Esophagus muscularis mucosa (tissue), 4 donors: Measurements from ENCODE around the gene GRHL3. TPM values are rescaled to one million over a fixed set of nuclear protein-coding genes. Genes with fewer than 3 reads are reported as not detected.

Experiments
- DNase-seq: peaks from one replicate; pipeline ENCODE4 v3.0.0-alpha.2; 2017; ENCODE audit errors: extremely low spot score
- H3K27ac ChIP-seq, 4 donors: fragments of 200-600 bp; sonication (generic); replicated peaks in 1 of 4; 1 replicate in 3 of 4; 2 replicates in 1 of 4; pipeline ENCODE4 v1.5.1; 2016 to 2019; ENCODE audit warnings: mild to moderate bottlenecking in 1 of 4
- H3K27me3 ChIP-seq, 4 donors: fragments of 200-600 bp; sonication (generic); one replicate each; pipeline versions ENCODE4 v1.5.1 to v1.6.0; 2016 to 2019
- H3K36me3 ChIP-seq, 4 donors: fragments of 200-600 bp; sonication (generic); one replicate each; pipeline ENCODE4 v1.5.1; 2016 to 2019
- H3K4me1 ChIP-seq, 4 donors: fragments of 200-600 bp; sonication (generic); one replicate each; pipeline ENCODE4 v1.5.1; 2016 to 2019
- H3K4me3 ChIP-seq, 4 donors: fragments of 200-600 bp; sonication (generic); 1 replicate in 2 of 4; 2 replicates in 2 of 4; pipeline ENCODE4 v1.5.1; 2016 to 2019; ENCODE audit warnings: mild to moderate bottlenecking in 4 of 4, moderate library complexity in 1 of 4
- H3K9me3 ChIP-seq, 4 donors: fragments of 200-600 bp; sonication (generic); 1 replicate in 3 of 4; 2 replicates in 1 of 4; pipeline ENCODE4 v1.5.1; 2016 to 2019
- CTCF ChIP-seq, 3 experiments: fragments of 200-600 bp in 2 of 3; fragments of 450-650 bp in 1 of 3; sonication (generic) in 2 of 3; IDR thresholded peaks; one replicate each; pipeline ENCODE4 v1.5.1; 2017 to 2019; ENCODE audit warnings: antibody characterized with exemption in 3 of 3, mild to moderate bottlenecking in 2 of 3, moderate library complexity in 1 of 3
- EP300 ChIP-seq: sonication (generic); formaldehyde crosslinking; IDR thresholded peaks from one replicate; pipeline ENCODE4 v1.6.1; 2017; ENCODE audit warnings: antibody characterized with exemption
- POLR2A ChIP-seq: fragments of 450-650 bp; IDR thresholded peaks from one replicate; pipeline ENCODE4 v1.6.1; 2017; ENCODE audit warnings: antibody characterized with exemption, moderate library complexity, mild to moderate bottlenecking, low read depth
- POLR2AphosphoS5 ChIP-seq, 2 donors: sonication (generic); formaldehyde crosslinking; IDR thresholded peaks; one replicate each; pipeline ENCODE4 v1.6.1; 2017; ENCODE audit warnings: antibody characterized with exemption in 2 of 2
- WGBS: methylation state at CpG from one replicate; pipeline ENCODE4 v1.1.5; 2018; 5-methylcytosine and 5-hydroxymethylcytosine counted together
- intact Hi-C: fragments of 100-400 bp; cut with DNase I; formaldehyde crosslinking; loops from one replicate; pipeline ENCODE4 v1.15.1; 2023
- total RNA-seq, 4 donors: library from RNA; depleted of rRNA; stranded (reverse); fragments of >200 nt; gene quantifications; one replicate each; pipeline versions ENCODE4 v1.1.0 to v1.2.1, GENCODE V29; 2016

The GRHL3 gene
- total RNA-seq, 4 donors from 2014 or later, result not detected

- no peak for DNase-seq
- Histone ChIP-seq H3K9me3 (no peaks in the 10 kb centered on the region), H3K4me1 (peaks cover 0 to 36% (median 30%) of the 10 kb centered on the region in 4 donors), H3K27me3 (peaks cover 0 to 3% (median 0%) of the 10 kb centered on the region in 4 donors), H3K27ac (peak overlapping the region; percentile 52 to 76 (median 69)), H3K4me3 (no peak overlapping the region), H3K36me3 (no peaks in the 10 kb centered on the region)
- intact Hi-C loops, result no loop called here
- TF ChIP-seq CTCF (IDR thresholded peaks at IDR 0.05) (no peak), POLR2AphosphoS5 (IDR thresholded peaks at IDR 0.05) (no peak), EP300 (no peak), POLR2A (no peak)
- WGBS, result 90% methylated on average over 16 of the region's 16 CpGs
Observed at GRCh38 chr1:24293392-24294227, 25.5 kb upstream of the GRHL3 start.

GRCh38 chr1:24294228-24294672, 24.9 kb upstream of the GRHL3 start:
- TF ChIP-seq POLR2AphosphoS5 (IDR thresholded peaks at IDR 0.05) (peak in 1 of 2 donors; percentile 15), CTCF (IDR thresholded peaks at IDR 0.05) (no peak), EP300 (no peak)
- no peaks in the 10 kb centered on the region for H3K9me3 ChIP-seq
- 64% methylated on average over 9 of the region's 9 CpGs for WGBS
- peaks cover 0 to 33% (median 30%) of the 10 kb centered on the region in 4 donors for H3K4me1 ChIP-seq
- H3K4me3 ChIP-seq, result peak overlapping the region in 1 of 4 donors; percentile 25
- peaks cover 0 to 3% (median 0%) of the 10 kb centered on the region in 4 donors for H3K27me3 ChIP-seq
- DNase-seq, result no peak
- peak overlapping the region; percentile 52 to 76 (median 69) for H3K27ac ChIP-seq
- H3K36me3 ChIP-seq, result no peaks in the 10 kb centered on the region
- intact Hi-C loops, result no loop called here

GRCh38 chr1:24294716-24295371, 24.3 kb upstream of the GRHL3 start:
- WGBS, result 39% methylated on average over 8 of the region's 9 CpGs
- peaks cover 0 to 28% (median 24%) of the 10 kb centered on the region in 4 donors for H3K4me1 ChIP-seq
- DNase-seq, result no peak
- H3K9me3 ChIP-seq, result no peaks in the 10 kb centered on the region
- no peaks in the 10 kb centered on the region for H3K36me3 ChIP-seq
- peak; percentile 45 to 49 for TF ChIP-seq POLR2AphosphoS5 (IDR thresholded peaks at IDR 0.05)
- TF ChIP-seq CTCF (IDR thresholded peaks at IDR 0.05), result peak in 1 of 3 experiments; percentile 9
- no peak for TF ChIP-seq EP300
- peak overlapping the region in 1 of 4 donors; percentile 25 for H3K4me3 ChIP-seq
- peaks cover 0 to 3% (median 0%) of the 10 kb centered on the region in 4 donors for H3K27me3 ChIP-seq
- intact Hi-C loops, result no loop called here
- peak overlapping the region; percentile 52 to 76 (median 69) for H3K27ac ChIP-seq

- H3K36me3 ChIP-seq, result no peaks in the 10 kb centered on the region
- no peak overlapping the region for H3K4me3 ChIP-seq
- TF ChIP-seq POLR2AphosphoS5 (IDR thresholded peaks at IDR 0.05) (no peak), EP300 (no peak), CTCF (IDR thresholded peaks at IDR 0.05) (no peak), POLR2A (no peak)
- intact Hi-C loops, result no loop called here
- no peak for DNase-seq
- H3K9me3 ChIP-seq, result no peaks in the 10 kb centered on the region
- peak overlapping the region; percentile 52 to 76 (median 69) for H3K27ac ChIP-seq
- WGBS, result 98% methylated on average over 5 of the region's 5 CpGs
- H3K27me3 ChIP-seq, result peaks cover 0 to 5% (median 0%) of the 10 kb centered on the region in 4 donors
- peaks cover 0 to 23% (median 20%) of the 10 kb centered on the region in 4 donors for H3K4me1 ChIP-seq
Observed at GRCh38 chr1:24295535-24295934, 23.6 kb upstream of the GRHL3 start.
